Measurements from ENCODE around the gene DAAM1.

GRCh38 chr14:59252772-59253500 lies 64.5 kb downstream of the DAAM1 start:
- TF ChIP-seq EP300 (IDR thresholded peaks at IDR 0.05), result no peak
- no peak for TF ChIP-seq CTCF (IDR thresholded peaks at IDR 0.05)
- TF ChIP-seq CEBPB (IDR thresholded peaks at IDR 0.05), result no peak
- TF ChIP-seq RAD21 (conservative IDR thresholded peaks at IDR 0.05 in 1 of 2, IDR thresholded peaks at IDR 0.05 in 1 of 2), result no peak
- TF ChIP-seq RFX5 (IDR thresholded peaks at IDR 0.05), result no peak
- no peak for TF ChIP-seq CHD4 (IDR thresholded peaks at IDR 0.05; ENCODE audit: borderline replicate concordance)
- TF ChIP-seq POLR2A (IDR thresholded peaks at IDR 0.05; ENCODE audit: low read length), result no peak

Measured in A549 (cell line).